Measurements from ENCODE around the gene MT1G.

DNA sequence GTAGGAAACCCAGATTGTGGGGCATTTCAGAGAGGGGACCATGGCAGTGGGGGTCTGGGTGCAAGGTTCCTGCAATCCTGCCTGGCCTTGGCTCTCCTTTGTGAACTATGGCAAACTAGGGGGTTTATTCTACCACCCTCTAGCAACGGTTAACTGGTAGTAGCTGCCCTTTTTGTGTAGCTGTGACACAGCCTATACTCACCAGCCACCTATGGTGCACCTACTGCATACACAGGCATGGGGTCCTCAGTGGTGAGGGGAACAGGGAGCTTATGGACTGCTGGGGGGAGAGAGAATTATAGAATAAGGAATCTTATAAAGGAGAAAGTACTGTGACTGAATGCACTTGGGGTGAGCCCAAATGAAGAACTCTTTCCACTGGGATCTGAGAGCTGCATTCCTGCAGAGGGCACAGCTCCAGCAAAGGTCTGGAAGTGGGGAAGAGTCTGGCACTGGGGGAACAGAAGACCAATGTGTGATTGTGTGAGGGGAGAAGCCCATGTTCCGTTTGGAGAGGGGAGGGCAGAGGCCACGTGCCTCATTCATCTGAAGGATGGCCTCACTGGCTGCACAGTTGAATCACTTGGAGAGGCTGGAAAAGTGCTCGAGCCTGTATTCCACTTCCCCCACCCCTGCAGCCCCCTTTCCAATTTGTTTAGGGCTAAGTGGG is 16.5 kb upstream of the MT1G start:
- TF ChIP-seq, protein P1, sequence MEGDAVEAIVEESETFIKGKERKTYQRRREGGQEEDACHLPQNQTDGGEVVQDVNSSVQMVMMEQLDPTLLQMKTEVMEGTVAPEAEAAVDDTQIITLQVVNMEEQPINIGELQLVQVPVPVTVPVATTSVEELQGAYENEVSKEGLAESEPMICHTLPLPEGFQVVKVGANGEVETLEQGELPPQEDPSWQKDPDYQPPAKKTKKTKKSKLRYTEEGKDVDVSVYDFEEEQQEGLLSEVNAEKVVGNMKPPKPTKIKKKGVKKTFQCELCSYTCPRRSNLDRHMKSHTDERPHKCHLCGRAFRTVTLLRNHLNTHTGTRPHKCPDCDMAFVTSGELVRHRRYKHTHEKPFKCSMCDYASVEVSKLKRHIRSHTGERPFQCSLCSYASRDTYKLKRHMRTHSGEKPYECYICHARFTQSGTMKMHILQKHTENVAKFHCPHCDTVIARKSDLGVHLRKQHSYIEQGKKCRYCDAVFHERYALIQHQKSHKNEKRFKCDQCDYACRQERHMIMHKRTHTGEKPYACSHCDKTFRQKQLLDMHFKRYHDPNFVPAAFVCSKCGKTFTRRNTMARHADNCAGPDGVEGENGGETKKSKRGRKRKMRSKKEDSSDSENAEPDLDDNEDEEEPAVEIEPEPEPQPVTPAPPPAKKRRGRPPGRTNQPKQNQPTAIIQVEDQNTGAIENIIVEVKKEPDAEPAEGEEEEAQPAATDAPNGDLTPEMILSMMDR (IDR thresholded peaks at IDR 0.05) = no peak
- TF ChIP-seq POLR2A (IDR thresholded peaks at IDR 0.05) = no peak
